HepG2 (cell line): ENCODE results near the gene PODXL. TPM values are rescaled to one million over a fixed set of nuclear protein-coding genes. Genes with fewer than 3 reads are reported as not detected.
A peak's percentile ranks its signal among the peaks of the same experiment; 100 is the strongest.

Experiments used
- ARNT2 ChIP-seq: sonication (generic); formaldehyde crosslinking; IDR thresholded peaks from 2 replicates; pipeline ENCODE4 v1.8.0; 2022; ENCODE audit warnings: mild to moderate bottlenecking, low read depth, missing genetic modification reagents, moderate library complexity
- EED ChIP-seq: sonication (generic); formaldehyde crosslinking; IDR thresholded peaks from 2 replicates; pipeline ENCODE4 v1.5.0; 2020; ENCODE audit warnings: mild to moderate bottlenecking, missing genetic modification reagents
- MAZ ChIP-seq, 2 experiments: sonication (generic) in 1 of 2; formaldehyde crosslinking in 1 of 2; IDR thresholded peaks; 2 replicates each; pipeline versions ENCODE4 v1.5.0 to v1.6.1; 2012 to 2020; ENCODE audit warnings: low read depth in 2 of 2, mild to moderate bottlenecking in 2 of 2, borderline replicate concordance in 1 of 2, improper control_type of control experiment in 1 of 2, low read length in 1 of 2, missing genetic modification reagents in 1 of 2, moderate library complexity in 1 of 2
- ZNF34 ChIP-seq: sonication (generic); formaldehyde crosslinking; IDR thresholded peaks from 2 replicates; pipeline ENCODE4 v1.4.0; 2020; ENCODE audit warnings: mild to moderate bottlenecking, missing genetic modification reagents, borderline replicate concordance
- ZNF430 ChIP-seq: sonication (generic); formaldehyde crosslinking; IDR thresholded peaks from 2 replicates; pipeline ENCODE4 v1.9.0; 2021; ENCODE audit warnings: mild to moderate bottlenecking, missing genetic modification reagents
- ZNF773 ChIP-seq: sonication (generic); formaldehyde crosslinking; IDR thresholded peaks from 2 replicates; pipeline ENCODE4 v1.4.0; 2020; ENCODE audit warnings: missing genetic modification reagents, borderline replicate concordance
- ZNF883 ChIP-seq: sonication (generic); formaldehyde crosslinking; IDR thresholded peaks from 2 replicates; pipeline ENCODE4 v1.5.1; 2020; ENCODE audit warnings: mild to moderate bottlenecking, missing genetic modification reagents; ENCODE audit errors: not compliant biosample characterization
- polyA plus RNA-seq, 8 experiments: library from polyadenylated mRNA; depleted of rRNA in 3 of 8; stranded (reverse) in 7 of 8; unstranded in 1 of 8; fragments of >200 nt; fragmentation: Illumina TruSeq in 4 of 8; extraction: Trizol in 4 of 8; gene quantifications; 2 replicates each; pipeline versions ENCODE4 v1.2.1 to v1.2.3, GENCODE V29; 2011 to 2016; ENCODE audit warnings: low read depth in 4 of 8, missing spikeins in 1 of 8, mixed read lengths in 1 of 8; ENCODE audit not compliant: insufficient read depth in 1 of 8
- total RNA-seq, 5 experiments: library from RNA; depleted of rRNA; stranded (reverse); fragments of >200 nt; fragmentation: Illumina TruSeq; extraction: Trizol; gene quantifications; 2 replicates each; pipeline ENCODE4 v1.2.3, GENCODE V29; 2016; ENCODE audit warnings: low read depth in 1 of 5
- TF ChIP-seq, protein P1 (sequence below): sonication (generic); formaldehyde crosslinking; IDR thresholded peaks from 2 replicates; pipeline ENCODE4 v1.4.0; 2020; ENCODE audit warnings: mild to moderate bottlenecking, missing genetic modification reagents, borderline replicate concordance
- TF ChIP-seq, protein P2 (sequence below): sonication (generic); formaldehyde crosslinking; IDR thresholded peaks from 2 replicates; pipeline ENCODE4 v1.4.0; 2020; ENCODE audit warnings: missing genetic modification reagents, mild to moderate bottlenecking, borderline replicate concordance
- TF ChIP-seq, protein P3 (sequence below): sonication (generic); formaldehyde crosslinking; IDR thresholded peaks from 2 replicates; pipeline ENCODE4 v1.4.0; 2020; ENCODE audit warnings: missing genetic modification reagents
- TF ChIP-seq, protein P4 (sequence below): sonication (generic); formaldehyde crosslinking; IDR thresholded peaks from 2 replicates; pipeline ENCODE4 v1.4.0; 2020; ENCODE audit warnings: missing genetic modification reagents
- TF ChIP-seq, protein P5 (sequence below): sonication (generic); formaldehyde crosslinking; IDR thresholded peaks from 2 replicates; pipeline ENCODE4 v1.8.1; 2023; ENCODE audit warnings: missing genetic modification reagents, mild to moderate bottlenecking, borderline replicate concordance

PODXL gene
- total and polyA plus RNA-seq, 2 of the 13 experiments (the other 11 are each of a cell fraction or from before 2014, with no cell fraction given) = 0.22 to 0.54 TPM

DNA sequence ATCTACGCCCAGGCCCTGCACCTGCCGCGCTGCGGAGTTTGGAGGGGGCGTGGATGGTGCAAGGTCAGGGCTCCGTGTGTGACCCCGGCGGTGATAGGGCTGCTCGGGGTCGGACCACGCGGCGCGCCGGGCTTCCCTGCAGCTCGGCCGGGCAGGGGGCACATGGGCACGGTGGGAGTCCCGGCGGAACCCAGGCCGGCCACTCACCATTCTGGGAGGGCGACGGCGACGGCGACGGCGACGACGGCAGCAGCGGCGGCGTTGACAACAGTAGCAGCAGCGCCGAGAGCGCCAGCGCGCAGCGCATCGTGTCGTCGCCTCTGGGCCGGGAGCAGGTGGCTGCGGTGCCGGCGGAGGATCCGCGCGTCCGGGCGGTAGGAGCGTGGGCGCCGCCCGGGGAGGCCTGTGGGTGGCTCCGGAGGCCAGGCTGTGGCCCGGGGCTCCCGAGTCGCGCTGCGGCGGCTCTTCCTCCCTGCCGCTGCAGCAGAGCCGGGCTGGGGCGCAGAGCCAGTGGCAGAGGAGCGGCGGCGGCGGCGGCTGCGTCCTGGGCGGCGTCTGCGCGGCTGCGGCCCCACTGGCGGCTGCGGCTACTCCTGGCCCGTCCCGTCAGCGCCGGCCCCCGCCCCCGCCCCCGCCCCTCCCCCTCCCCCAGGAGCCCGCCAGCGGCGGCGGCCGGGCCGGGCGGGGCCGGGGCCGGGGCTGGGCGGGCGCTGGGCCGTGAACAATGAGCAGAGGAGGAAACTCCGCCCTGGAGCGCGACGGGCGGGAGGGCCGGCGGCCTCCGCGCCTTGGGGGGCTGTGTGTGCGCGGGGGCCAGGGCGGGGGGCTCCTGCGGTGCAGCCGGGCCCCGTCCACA, at the start of gene PODXL (continued):
- TF ChIP-seq, protein P1, sequence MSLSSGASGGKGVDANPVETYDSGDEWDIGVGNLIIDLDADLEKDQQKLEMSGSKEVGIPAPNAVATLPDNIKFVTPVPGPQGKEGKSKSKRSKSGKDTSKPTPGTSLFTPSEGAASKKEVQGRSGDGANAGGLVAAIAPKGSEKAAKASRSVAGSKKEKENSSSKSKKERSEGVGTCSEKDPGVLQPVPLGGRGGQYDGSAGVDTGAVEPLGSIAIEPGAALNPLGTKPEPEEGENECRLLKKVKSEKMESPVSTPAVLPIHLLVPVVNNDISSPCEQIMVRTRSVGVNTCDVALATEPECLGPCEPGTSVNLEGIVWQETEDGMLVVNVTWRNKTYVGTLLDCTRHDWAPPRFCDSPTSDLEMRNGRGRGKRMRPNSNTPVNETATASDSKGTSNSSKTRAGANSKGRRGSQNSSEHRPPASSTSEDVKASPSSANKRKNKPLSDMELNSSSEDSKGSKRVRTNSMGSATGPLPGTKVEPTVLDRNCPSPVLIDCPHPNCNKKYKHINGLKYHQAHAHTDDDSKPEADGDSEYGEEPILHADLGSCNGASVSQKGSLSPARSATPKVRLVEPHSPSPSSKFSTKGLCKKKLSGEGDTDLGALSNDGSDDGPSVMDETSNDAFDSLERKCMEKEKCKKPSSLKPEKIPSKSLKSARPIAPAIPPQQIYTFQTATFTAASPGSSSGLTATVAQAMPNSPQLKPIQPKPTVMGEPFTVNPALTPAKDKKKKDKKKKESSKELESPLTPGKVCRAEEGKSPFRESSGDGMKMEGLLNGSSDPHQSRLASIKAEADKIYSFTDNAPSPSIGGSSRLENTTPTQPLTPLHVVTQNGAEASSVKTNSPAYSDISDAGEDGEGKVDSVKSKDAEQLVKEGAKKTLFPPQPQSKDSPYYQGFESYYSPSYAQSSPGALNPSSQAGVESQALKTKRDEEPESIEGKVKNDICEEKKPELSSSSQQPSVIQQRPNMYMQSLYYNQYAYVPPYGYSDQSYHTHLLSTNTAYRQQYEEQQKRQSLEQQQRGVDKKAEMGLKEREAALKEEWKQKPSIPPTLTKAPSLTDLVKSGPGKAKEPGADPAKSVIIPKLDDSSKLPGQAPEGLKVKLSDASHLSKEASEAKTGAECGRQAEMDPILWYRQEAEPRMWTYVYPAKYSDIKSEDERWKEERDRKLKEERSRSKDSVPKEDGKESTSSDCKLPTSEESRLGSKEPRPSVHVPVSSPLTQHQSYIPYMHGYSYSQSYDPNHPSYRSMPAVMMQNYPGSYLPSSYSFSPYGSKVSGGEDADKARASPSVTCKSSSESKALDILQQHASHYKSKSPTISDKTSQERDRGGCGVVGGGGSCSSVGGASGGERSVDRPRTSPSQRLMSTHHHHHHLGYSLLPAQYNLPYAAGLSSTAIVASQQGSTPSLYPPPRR (CRISPR knock-in tag) = no peak
- TF ChIP-seq ZNF883 (CRISPR knock-in tag) (no peak), ZNF430 (CRISPR knock-in tag) (no peak), ZNF34 (CRISPR knock-in tag) (no peak), ZNF773 (no peak), EED (CRISPR knock-in tag) (no peak; the same call in 1 of the 2 replicates), MAZ (IDR thresholded peaks at IDR 0.05; ENCODE audit: borderline replicate concordance, low read depth, low read length) (no peak), MAZ (CRISPR knock-in tag; IDR thresholded peaks at IDR 0.05; ENCODE audit: low read depth) (no peak), ARNT2 (CRISPR knock-in tag) (0 out of 2 replicates have a peak, but pooled peaks have one; percentile 43)
- TF ChIP-seq, protein P2, sequence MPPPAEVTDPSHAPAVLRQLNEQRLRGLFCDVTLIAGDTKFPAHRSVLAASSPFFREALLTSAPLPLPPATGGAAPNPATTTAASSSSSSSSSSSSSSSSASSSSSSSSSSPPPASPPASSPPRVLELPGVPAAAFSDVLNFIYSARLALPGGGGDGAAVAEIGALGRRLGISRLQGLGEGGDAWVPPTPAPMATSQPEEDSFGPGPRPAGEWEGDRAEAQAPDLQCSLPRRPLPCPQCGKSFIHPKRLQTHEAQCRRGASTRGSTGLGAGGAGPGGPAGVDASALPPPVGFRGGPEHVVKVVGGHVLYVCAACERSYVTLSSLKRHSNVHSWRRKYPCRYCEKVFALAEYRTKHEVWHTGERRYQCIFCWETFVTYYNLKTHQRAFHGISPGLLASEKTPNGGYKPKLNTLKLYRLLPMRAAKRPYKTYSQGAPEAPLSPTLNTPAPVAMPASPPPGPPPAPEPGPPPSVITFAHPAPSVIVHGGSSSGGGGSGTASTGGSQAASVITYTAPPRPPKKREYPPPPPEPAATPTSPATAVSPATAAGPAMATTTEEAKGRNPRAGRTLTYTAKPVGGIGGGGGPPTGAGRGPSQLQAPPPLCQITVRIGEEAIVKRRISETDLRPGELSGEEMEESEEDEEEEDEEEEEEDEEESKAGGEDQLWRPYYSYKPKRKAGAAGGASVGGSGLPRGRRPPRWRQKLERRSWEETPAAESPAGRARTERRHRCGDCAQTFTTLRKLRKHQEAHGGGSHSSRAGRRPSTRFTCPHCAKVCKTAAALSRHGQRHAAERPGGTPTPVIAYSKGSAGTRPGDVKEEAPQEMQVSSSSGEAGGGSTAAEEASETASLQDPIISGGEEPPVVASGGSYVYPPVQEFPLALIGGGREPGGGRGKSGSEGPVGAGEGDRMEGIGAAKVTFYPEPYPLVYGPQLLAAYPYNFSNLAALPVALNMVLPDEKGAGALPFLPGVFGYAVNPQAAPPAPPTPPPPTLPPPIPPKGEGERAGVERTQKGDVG (CRISPR knock-in tag) = no peak
- TF ChIP-seq, protein P3, sequence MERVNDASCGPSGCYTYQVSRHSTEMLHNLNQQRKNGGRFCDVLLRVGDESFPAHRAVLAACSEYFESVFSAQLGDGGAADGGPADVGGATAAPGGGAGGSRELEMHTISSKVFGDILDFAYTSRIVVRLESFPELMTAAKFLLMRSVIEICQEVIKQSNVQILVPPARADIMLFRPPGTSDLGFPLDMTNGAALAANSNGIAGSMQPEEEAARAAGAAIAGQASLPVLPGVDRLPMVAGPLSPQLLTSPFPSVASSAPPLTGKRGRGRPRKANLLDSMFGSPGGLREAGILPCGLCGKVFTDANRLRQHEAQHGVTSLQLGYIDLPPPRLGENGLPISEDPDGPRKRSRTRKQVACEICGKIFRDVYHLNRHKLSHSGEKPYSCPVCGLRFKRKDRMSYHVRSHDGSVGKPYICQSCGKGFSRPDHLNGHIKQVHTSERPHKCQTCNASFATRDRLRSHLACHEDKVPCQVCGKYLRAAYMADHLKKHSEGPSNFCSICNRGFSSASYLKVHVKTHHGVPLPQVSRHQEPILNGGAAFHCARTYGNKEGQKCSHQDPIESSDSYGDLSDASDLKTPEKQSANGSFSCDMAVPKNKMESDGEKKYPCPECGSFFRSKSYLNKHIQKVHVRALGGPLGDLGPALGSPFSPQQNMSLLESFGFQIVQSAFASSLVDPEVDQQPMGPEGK (CRISPR knock-in tag) = no peak
- TF ChIP-seq, protein P4, sequence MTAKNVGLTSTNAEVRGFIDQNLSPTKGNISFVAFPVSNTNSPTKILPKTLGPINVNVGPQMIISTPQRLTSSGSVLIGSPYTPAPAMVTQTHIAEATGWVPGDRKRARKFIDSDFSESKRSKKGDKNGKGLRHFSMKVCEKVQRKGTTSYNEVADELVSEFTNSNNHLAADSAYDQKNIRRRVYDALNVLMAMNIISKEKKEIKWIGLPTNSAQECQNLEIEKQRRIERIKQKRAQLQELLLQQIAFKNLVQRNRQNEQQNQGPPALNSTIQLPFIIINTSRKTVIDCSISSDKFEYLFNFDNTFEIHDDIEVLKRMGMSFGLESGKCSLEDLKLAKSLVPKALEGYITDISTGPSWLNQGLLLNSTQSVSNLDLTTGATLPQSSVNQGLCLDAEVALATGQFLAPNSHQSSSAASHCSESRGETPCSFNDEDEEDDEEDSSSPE (CRISPR knock-in tag) = no peak
- TF ChIP-seq, protein P5, sequence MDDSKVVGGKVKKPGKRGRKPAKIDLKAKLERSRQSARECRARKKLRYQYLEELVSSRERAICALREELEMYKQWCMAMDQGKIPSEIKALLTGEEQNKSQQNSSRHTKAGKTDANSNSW (CRISPR knock-in tag) = no peak
